ENCODE data around the gene MARK3. TPM values are rescaled to one million over a fixed set of nuclear protein-coding genes. Genes with fewer than 3 reads are reported as not detected.

The MARK3 gene
- total RNA-seq, 2 experiments from 2014 or later, result 68.4 to 69.2 TPM

GRCh38 chr14:103543140-103543539 is 157.9 kb downstream of the MARK3 start:
- Mint-ChIP-seq H3K9me3 (no peaks in the 10 kb centered on the region), H3K27me3 (no peaks in the 10 kb centered on the region), H3K36me3 (ENCODE audit: low read depth) (no peaks in the 10 kb centered on the region), H3K4me1 (ENCODE audit: low read depth) (no peaks in the 10 kb centered on the region), H3K27ac (no peak overlapping the region), H3K4me3 (no peak overlapping the region)
- ChIA-PET POLR2A (interaction anchor here (0.6 to 2.3 kb wide), 3 partner anchors 11 to 1898 kb away, joined by 3 to 6 read pairs (median 3); no protein-coding TSS in a partner anchor), CTCF (interaction anchor here (0.6 kb wide), 1 partner anchor 103 kb away, joined by 3 read pairs; no protein-coding TSS in a partner anchor)
- DNase-seq (no peak), ATAC-seq (no peak)
- no peak for TF ChIP-seq CTCF (IDR thresholded peaks at IDR 0.05)
- intact Hi-C loops (cut with micrococcal nuclease), result no loop called here

GRCh38 chr14:103543721-103544387 is 158.6 kb downstream of the MARK3 start:
- H3K36me3 Mint-ChIP-seq (ENCODE audit: low read depth), result no peaks in the 10 kb centered on the region
- ATAC-seq (no peak), DNase-seq (no peak)
- no peaks in the 10 kb centered on the region for H3K4me1 Mint-ChIP-seq (ENCODE audit: low read depth)
- H3K27ac Mint-ChIP-seq, result no peak overlapping the region
- H3K4me3 Mint-ChIP-seq, result no peak overlapping the region
- intact Hi-C loops (cut with micrococcal nuclease), result no loop called here
- POLR2A ChIA-PET, result interaction anchor here (0.8 kb wide), 1 partner anchor 25 kb away, joined by 3 read pairs; no protein-coding TSS in a partner anchor
- no peaks in the 10 kb centered on the region for H3K9me3 Mint-ChIP-seq
- CTCF ChIA-PET, result interaction anchor here (0.9 kb wide), 1 partner anchor 15 kb away, joined by 4 read pairs; no protein-coding TSS in a partner anchor
- no peaks in the 10 kb centered on the region for H3K27me3 Mint-ChIP-seq
- no peak for TF ChIP-seq CTCF (IDR thresholded peaks at IDR 0.05)

GRCh38 chr14:103544388-103545218 is 159.4 kb downstream of the MARK3 start:
- intact Hi-C loops (cut with micrococcal nuclease), result no loop called here

GRCh38 chr14:103545219-103545914 is 160.2 kb downstream of the MARK3 start:
- DNase-seq (no peak), ATAC-seq (no peak)
- ChIA-PET POLR2A (interaction anchor here (1.4 kb wide), 1 partner anchor 16 kb away, joined by 5 read pairs; no protein-coding TSS in a partner anchor), CTCF (interaction anchor here (0.8 to 3.6 kb wide), 5 partner anchors 13 to 45 kb away, joined by 3 to 19 read pairs (median 4); no protein-coding TSS in a partner anchor)
- no peaks in the 10 kb centered on the region for H3K4me1 Mint-ChIP-seq (ENCODE audit: low read depth)
- no peak overlapping the region for H3K27ac Mint-ChIP-seq
- TF ChIP-seq CTCF (IDR thresholded peaks at IDR 0.05), result no peak
- no peaks in the 10 kb centered on the region for H3K27me3 Mint-ChIP-seq
- intact Hi-C loops (cut with micrococcal nuclease), result no loop called here
- no peaks in the 10 kb centered on the region for H3K9me3 Mint-ChIP-seq
- no peak overlapping the region for H3K4me3 Mint-ChIP-seq
- H3K36me3 Mint-ChIP-seq (ENCODE audit: low read depth), result no peaks in the 10 kb centered on the region

More at GRCh38 chr14:103544388-103545218, 159.4 kb downstream of the MARK3 start:
- no peak overlapping the region for H3K27ac Mint-ChIP-seq
- no peaks in the 10 kb centered on the region for H3K36me3 Mint-ChIP-seq (ENCODE audit: low read depth)
- H3K9me3 Mint-ChIP-seq, result no peaks in the 10 kb centered on the region
- TF ChIP-seq CTCF (IDR thresholded peaks at IDR 0.05), result no peak
- ChIA-PET POLR2A (no interaction called here), CTCF (interaction anchor here (0.9 to 3.6 kb wide), 3 partner anchors 14 to 44 kb away, joined by 3 to 18 read pairs (median 4); no protein-coding TSS in a partner anchor)
- H3K4me1 Mint-ChIP-seq (ENCODE audit: low read depth), result no peaks in the 10 kb centered on the region
- DNase-seq (no peak), ATAC-seq (no peak)
- no peak overlapping the region for H3K4me3 Mint-ChIP-seq
- no peaks in the 10 kb centered on the region for H3K27me3 Mint-ChIP-seq
